ENCODE measurements around the gene TTC7B. TPM values are rescaled to one million over a fixed set of nuclear protein-coding genes. Genes with fewer than 3 reads are reported as not detected.

TTC7B gene
- total RNA-seq, 1 experiment from 2014 or later, result 40.9 TPM

DNA sequence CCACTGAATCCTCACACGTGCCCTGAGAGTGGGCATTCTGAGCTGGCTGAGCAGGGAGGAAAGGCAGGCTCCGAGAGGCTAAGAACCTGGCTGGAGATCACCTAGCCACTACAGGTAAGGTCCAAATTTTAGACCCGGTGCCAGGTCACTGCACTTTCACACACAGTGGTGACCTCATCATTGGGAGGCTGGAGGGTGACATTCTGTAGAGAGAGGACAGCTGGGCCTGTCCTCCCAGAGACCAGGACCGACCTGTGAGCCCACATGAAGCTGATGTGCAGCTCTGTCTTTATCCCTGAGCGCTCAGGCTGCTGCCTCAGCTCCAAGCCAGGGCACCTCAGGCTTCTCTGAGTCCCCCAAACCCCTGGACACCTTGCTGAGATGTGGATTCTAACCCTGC is 4.1 kb downstream of the TTC7B start:
- in situ Hi-C loops (cut with HindIII; ENCODE audit: low pct_unique_long_range_greater_than_20kb, low sequenced_read_pairs), result no loop called here
- H3K4me1 ChIP-seq (ENCODE audit: control insufficient read depth, insufficient read depth, low read length), result no peaks in the 10 kb centered on the region; the same call in 1 of the 2 replicates
- no peak overlapping the region for H3K4me3 ChIP-seq (ENCODE audit: low read depth in 2 of 2, low read length in 2 of 2)
- intact Hi-C loops (cut with micrococcal nuclease; ENCODE audit: unreplicated experiment), result no loop called here
- no peak overlapping the region for H3K27ac ChIP-seq (ENCODE audit: low read length)
- DNase-seq (ENCODE audit: low read depth, low spot score) (no peak), ATAC-seq (no peak)
- H3K36me3 ChIP-seq (ENCODE audit: control insufficient read depth, insufficient read depth, low read length), result no peaks in the 10 kb centered on the region; the same call in 1 of the 2 replicates
- no peaks in the 10 kb centered on the region for H3K27me3 ChIP-seq (ENCODE audit: control insufficient read depth, insufficient read depth, low read length)
- no peaks in the 10 kb centered on the region for H3K9me3 ChIP-seq (ENCODE audit: control insufficient read depth, insufficient read depth, low read depth, low read length)
- no peak for TF ChIP-seq SIN3A (IDR thresholded peaks at IDR 0.05; ENCODE audit: borderline replicate concordance, insufficient read depth, low read depth, low read length)
- no peak for TF ChIP-seq POLR2AphosphoS5 (IDR thresholded peaks at IDR 0.05; ENCODE audit: low read depth, low read length)
- TF ChIP-seq, protein P1, sequence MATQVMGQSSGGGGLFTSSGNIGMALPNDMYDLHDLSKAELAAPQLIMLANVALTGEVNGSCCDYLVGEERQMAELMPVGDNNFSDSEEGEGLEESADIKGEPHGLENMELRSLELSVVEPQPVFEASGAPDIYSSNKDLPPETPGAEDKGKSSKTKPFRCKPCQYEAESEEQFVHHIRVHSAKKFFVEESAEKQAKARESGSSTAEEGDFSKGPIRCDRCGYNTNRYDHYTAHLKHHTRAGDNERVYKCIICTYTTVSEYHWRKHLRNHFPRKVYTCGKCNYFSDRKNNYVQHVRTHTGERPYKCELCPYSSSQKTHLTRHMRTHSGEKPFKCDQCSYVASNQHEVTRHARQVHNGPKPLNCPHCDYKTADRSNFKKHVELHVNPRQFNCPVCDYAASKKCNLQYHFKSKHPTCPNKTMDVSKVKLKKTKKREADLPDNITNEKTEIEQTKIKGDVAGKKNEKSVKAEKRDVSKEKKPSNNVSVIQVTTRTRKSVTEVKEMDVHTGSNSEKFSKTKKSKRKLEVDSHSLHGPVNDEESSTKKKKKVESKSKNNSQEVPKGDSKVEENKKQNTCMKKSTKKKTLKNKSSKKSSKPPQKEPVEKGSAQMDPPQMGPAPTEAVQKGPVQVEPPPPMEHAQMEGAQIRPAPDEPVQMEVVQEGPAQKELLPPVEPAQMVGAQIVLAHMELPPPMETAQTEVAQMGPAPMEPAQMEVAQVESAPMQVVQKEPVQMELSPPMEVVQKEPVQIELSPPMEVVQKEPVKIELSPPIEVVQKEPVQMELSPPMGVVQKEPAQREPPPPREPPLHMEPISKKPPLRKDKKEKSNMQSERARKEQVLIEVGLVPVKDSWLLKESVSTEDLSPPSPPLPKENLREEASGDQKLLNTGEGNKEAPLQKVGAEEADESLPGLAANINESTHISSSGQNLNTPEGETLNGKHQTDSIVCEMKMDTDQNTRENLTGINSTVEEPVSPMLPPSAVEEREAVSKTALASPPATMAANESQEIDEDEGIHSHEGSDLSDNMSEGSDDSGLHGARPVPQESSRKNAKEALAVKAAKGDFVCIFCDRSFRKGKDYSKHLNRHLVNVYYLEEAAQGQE (IDR thresholded peaks at IDR 0.05; ENCODE audit: insufficient read depth in 1 of 2, low read depth in 2 of 2, low read length in 1 of 2), result no peak
- TF ChIP-seq TCF7L2 (IDR thresholded peaks at IDR 0.05; ENCODE audit: low read depth, low read length), result no peak
- TF ChIP-seq, protein P2, sequence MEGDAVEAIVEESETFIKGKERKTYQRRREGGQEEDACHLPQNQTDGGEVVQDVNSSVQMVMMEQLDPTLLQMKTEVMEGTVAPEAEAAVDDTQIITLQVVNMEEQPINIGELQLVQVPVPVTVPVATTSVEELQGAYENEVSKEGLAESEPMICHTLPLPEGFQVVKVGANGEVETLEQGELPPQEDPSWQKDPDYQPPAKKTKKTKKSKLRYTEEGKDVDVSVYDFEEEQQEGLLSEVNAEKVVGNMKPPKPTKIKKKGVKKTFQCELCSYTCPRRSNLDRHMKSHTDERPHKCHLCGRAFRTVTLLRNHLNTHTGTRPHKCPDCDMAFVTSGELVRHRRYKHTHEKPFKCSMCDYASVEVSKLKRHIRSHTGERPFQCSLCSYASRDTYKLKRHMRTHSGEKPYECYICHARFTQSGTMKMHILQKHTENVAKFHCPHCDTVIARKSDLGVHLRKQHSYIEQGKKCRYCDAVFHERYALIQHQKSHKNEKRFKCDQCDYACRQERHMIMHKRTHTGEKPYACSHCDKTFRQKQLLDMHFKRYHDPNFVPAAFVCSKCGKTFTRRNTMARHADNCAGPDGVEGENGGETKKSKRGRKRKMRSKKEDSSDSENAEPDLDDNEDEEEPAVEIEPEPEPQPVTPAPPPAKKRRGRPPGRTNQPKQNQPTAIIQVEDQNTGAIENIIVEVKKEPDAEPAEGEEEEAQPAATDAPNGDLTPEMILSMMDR (IDR thresholded peaks at IDR 0.05), result no peak
- ChIA-PET CTCF (no interaction called here), POLR2A (no interaction called here)
- no TSS peak for BruUV-seq (replicated peaks)

DNA sequence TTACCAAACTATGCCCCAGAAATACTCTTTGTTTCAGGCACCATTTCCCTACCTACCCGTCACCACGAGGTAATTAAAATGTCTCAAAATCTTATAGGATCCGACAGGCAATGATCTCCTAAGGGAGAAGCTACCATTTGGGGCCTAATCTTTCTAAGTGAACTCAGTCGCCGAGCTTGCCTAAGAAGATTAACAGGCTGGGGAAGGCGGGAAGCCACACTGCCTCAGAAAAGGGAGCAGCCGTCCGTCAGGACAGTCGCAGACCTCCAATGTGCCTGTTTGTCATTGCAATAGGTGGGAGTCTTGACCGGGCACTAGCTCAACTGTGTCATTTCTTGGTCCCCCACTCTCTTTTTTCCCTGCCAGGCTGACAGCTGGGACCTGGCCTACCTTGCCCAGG is 4.6 kb downstream of the TTC7B start:
- Histone ChIP-seq H3K27ac (ENCODE audit: low read length) (no peak overlapping the region), H3K4me1 (ENCODE audit: control insufficient read depth, insufficient read depth, low read length) (no peaks in the 10 kb centered on the region; the same call in 1 of the 2 replicates), H3K27me3 (ENCODE audit: control insufficient read depth, insufficient read depth, low read length) (no peaks in the 10 kb centered on the region), H3K4me3 (ENCODE audit: low read depth in 2 of 2, low read length in 2 of 2) (no peak overlapping the region), H3K9me3 (ENCODE audit: control insufficient read depth, insufficient read depth, low read depth, low read length) (no peaks in the 10 kb centered on the region), H3K36me3 (ENCODE audit: control insufficient read depth, insufficient read depth, low read length) (no peaks in the 10 kb centered on the region; the same call in 1 of the 2 replicates)
- ChIA-PET POLR2A (no interaction called here), CTCF (no interaction called here)
- ATAC-seq, result no peak
- in situ Hi-C loops (cut with HindIII; ENCODE audit: low pct_unique_long_range_greater_than_20kb, low sequenced_read_pairs) (no loop called here), intact Hi-C loops (cut with micrococcal nuclease; ENCODE audit: unreplicated experiment) (no loop called here)
- DNase-seq (ENCODE audit: low read depth, low spot score), result no peak
- TF ChIP-seq, protein P2 (IDR thresholded peaks at IDR 0.05), result no peak
- TF ChIP-seq SIN3A (IDR thresholded peaks at IDR 0.05; ENCODE audit: borderline replicate concordance, insufficient read depth, low read depth, low read length) (no peak), TCF7L2 (IDR thresholded peaks at IDR 0.05; ENCODE audit: low read depth, low read length) (no peak), POLR2AphosphoS5 (IDR thresholded peaks at IDR 0.05; ENCODE audit: low read depth, low read length) (no peak)
- TF ChIP-seq, protein P1 (IDR thresholded peaks at IDR 0.05; ENCODE audit: insufficient read depth in 1 of 2, low read depth in 2 of 2, low read length in 1 of 2), result no peak
- BruUV-seq (replicated peaks), result no TSS peak
